ENCODE data around the gene NTM. TPM values are rescaled to one million over a fixed set of nuclear protein-coding genes. Genes with fewer than 3 reads are reported as not detected.

Gene NTM
- total RNA-seq, 2 donors from 2014 or later, result 0.26 to 3.6 TPM

- no peak for DNase-seq
- H3K36me3 ChIP-seq (replicated peaks in 1 of 2; ENCODE audit: insufficient read depth in 1 of 2, low read depth in 2 of 2), result no peaks in the 10 kb centered on the region
- ATAC-seq, result no peak
- no peaks in the 10 kb centered on the region for H3K27me3 ChIP-seq
- TF ChIP-seq CTCF (IDR thresholded peaks at IDR 0.05) (no peak), POLR2A (IDR thresholded peaks at IDR 0.05) (no peak)
- H3K9me3 ChIP-seq, result no peaks in the 10 kb centered on the region
- H3K4me3 ChIP-seq, result no peak overlapping the region
- no peak overlapping the region for H3K27ac ChIP-seq
- intact Hi-C loops (cut with DNase I), result no loop called here
- H3K4me1 ChIP-seq, result no peaks in the 10 kb centered on the region
- 68 to 77% methylated on average over 3 of the region's 3 CpGs for WGBS, 2 donors
Measured at GRCh38 chr11:131481971-131482370, 111.6 kb downstream of the NTM start.

- no peaks in the 10 kb centered on the region for H3K36me3 ChIP-seq (replicated peaks in 1 of 2; ENCODE audit: insufficient read depth in 1 of 2, low read depth in 2 of 2)
- TF ChIP-seq CTCF (IDR thresholded peaks at IDR 0.05) (no peak), POLR2A (IDR thresholded peaks at IDR 0.05) (no peak)
- H3K27me3 ChIP-seq, result no peaks in the 10 kb centered on the region
- ATAC-seq, result no peak
- H3K9me3 ChIP-seq, result no peaks in the 10 kb centered on the region
- no peak overlapping the region for H3K27ac ChIP-seq
- DNase-seq, result no peak
- 80 to 82% methylated on average over 7 of the region's 7 CpGs for WGBS, 2 donors
- no peaks in the 10 kb centered on the region for H3K4me1 ChIP-seq
- intact Hi-C loops (cut with DNase I), result no loop called here
- no peak overlapping the region for H3K4me3 ChIP-seq
Measured at GRCh38 chr11:131483453-131483852, 113.0 kb downstream of the NTM start.

- no peak for DNase-seq
- Histone ChIP-seq H3K27ac (no peak overlapping the region), H3K36me3 (replicated peaks in 1 of 2; ENCODE audit: insufficient read depth in 1 of 2, low read depth in 2 of 2) (no peaks in the 10 kb centered on the region), H3K4me1 (no peaks in the 10 kb centered on the region), H3K9me3 (no peaks in the 10 kb centered on the region), H3K27me3 (no peaks in the 10 kb centered on the region), H3K4me3 (no peak overlapping the region)
- 64 to 67% methylated on average over 4 of the region's 4 CpGs for WGBS, 2 donors
- TF ChIP-seq CTCF (IDR thresholded peaks at IDR 0.05), result no peak
- TF ChIP-seq POLR2A (IDR thresholded peaks at IDR 0.05), result no peak
- intact Hi-C loops (cut with DNase I), result no loop called here
- ATAC-seq, result no peak
Measured at GRCh38 chr11:131483877-131484276, 113.5 kb downstream of the NTM start.

GRCh38 chr11:131486100-131486499 lies 115.7 kb downstream of the NTM start:
- 56 to 69% methylated on average over 3 of the region's 3 CpGs for WGBS, 2 donors
- ATAC-seq, result no peak

More at GRCh38 chr11:131486100-131486499, 115.7 kb downstream of the NTM start:
- Histone ChIP-seq H3K9me3 (no peaks in the 10 kb centered on the region), H3K4me3 (no peak overlapping the region), H3K27ac (no peak overlapping the region), H3K36me3 (replicated peaks in 1 of 2; ENCODE audit: insufficient read depth in 1 of 2, low read depth in 2 of 2) (no peaks in the 10 kb centered on the region), H3K27me3 (no peaks in the 10 kb centered on the region), H3K4me1 (no peaks in the 10 kb centered on the region)
- TF ChIP-seq POLR2A (IDR thresholded peaks at IDR 0.05) (no peak), CTCF (IDR thresholded peaks at IDR 0.05) (no peak)
- intact Hi-C loops (cut with DNase I), result no loop called here
- DNase-seq, result no peak
